Left cardiac atrium (tissue), 4 donors: ENCODE results near the gene WDR4. TPM values are rescaled to one million over a fixed set of nuclear protein-coding genes. Genes with fewer than 3 reads are reported as not detected.
"Not testable (repeated sequence)": the region's sequence is repeated elsewhere in the genome, so short reads cannot be mapped to it uniquely, and the experiment has no call there.

Experiments
- ATAC-seq, 2 donors: fragments of 200-7000 bp; cut with Tn5 transposase; one replicate each; pipeline ENCODE4 v1.9.1; 2020; ENCODE audit warnings: mild to moderate bottlenecking in 2 of 2, moderate library complexity in 2 of 2
- DNase-seq: peaks from one replicate; pipeline ENCODE4 v3.0.0-alpha.2; 2020
- intact Hi-C, 2 donors: fragments of 100-400 bp; cut with DNase I; formaldehyde crosslinking; loops; one replicate each; pipeline versions ENCODE4 v1.14.1 to v1.15.1; 2022 to 2023
- total RNA-seq, 2 donors: library from RNA; stranded (reverse); fragmentation: NEBNext Ultra II Directional; extraction: Animal tissue kit (Norgen Biotek cat#: 25700); gene quantifications; one replicate each; pipeline ENCODE4 v1.2.1, GENCODE V29; 2021
- donor health status: DM: no; HTN: yes; CAD: no.
- donor health status: DM: no; HTN: yes; CAD: no; lungs with severe emphysema.
- donor health status: DM: yes; HTN: yes; CAD: no.
- donor health status: Dilated cardiomyopathy.

WDR4 gene
- total RNA-seq, 2 donors from 2014 or later: 6.5 to 9.9 TPM

DNA sequence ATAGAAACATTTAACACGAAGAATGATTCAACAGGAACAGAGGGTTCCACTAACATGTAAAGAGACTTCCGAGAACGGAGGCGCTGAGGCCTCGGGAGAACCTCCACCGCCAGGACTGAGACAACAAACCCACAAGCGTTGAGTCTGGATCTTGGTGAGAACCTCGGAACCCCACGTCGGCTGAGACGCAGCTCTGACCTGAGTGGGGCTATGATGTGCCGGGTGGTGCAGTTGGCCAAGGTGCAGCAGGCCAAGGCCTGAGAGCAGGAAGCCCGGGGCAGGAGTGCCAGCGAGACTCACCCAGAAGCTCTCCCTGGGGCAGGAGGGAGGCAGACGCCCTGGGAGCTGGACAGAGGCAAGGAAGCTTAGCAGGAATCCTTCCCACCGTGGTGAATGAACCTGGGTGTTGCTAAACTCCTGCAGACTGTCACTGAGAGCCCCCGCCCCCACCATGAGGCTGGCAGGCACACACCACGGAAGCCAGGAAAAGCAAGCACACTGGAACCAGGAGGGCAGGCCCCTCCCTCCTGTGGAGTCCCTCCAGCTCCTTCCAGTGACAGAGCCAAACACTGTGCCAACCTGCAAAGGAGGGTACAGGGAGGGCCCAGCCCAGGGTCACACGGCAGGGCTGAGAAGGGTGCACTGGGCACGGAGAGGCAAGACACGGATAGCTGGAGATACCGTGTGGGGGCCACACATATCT, 34.8 kb downstream of the WDR4 start:
- intact Hi-C loops: no loop called here
- DNase-seq: no peak
- peak; percentile 78 to 89 for ATAC-seq

DNA sequence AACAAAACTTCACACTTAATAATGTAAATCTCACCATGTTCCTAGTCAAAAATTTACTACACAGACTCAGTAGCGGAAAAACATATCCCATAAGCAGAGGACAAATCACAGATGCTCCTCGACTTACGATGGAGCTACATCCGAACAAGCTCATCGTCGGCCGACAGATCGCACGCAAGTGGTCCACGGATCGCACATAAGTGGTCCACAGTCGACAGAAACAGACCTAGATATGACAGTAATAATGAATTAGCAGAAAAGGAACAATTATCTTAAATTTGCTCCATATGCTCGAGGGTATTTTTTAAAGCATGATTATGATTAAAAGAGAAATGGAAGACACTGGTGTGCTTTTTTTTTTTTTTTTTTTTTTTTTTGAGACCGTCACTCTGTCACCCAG, 36.3 kb downstream of the WDR4 start:
- intact Hi-C loops: no loop called here
- DNase-seq: no peak
- ATAC-seq: no peak

- intact Hi-C loops, ATAC-seq, DNase-seq: not testable (repeated sequence)
Measured at GRCh38 chr21:42841916-42842655, 37.3 kb downstream of the WDR4 start.

DNA sequence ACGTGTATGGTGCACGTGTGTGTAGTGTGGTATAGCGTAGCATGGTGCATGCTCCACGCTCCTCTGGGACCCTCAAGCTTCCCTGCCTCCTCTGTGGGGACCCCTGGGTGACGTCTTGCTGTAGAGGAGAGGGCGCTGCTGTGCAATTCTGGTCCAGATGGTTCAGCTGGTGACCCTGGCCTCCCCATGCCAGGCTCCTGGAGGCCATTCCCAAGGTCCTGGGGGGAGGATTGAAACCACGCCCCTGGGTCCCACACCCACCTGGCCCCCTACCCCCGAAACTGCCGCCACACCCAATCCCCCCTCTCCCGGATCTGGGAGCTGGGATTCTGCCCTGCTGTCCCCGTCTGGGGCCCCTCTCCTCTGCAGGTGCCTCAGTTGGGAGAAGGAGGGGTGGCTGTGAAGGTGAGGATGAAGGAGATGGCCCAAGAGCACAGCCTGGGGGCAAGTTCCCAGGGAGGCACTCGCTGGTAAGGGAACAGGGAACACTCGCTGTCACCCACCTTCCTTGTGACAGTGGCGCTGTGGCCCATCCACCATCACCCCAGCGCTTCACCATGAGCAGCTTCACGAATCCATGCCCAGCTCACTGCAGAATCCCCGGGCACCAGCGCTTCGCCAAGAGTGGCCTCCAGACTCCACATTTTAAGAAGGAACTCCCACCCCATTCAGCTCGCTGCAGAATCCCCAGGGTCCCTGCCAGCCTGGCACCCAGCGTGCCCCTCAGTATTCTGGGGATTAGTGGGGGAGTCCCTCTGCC, 38.0 kb downstream of the WDR4 start:
- intact Hi-C loops: no loop called here
- no peak for ATAC-seq
- no peak for DNase-seq

- intact Hi-C loops: no loop called here
- no peak for ATAC-seq
- DNase-seq: no peak
Measured at GRCh38 chr21:42840411-42841155, 38.8 kb downstream of the WDR4 start.

- DNase-seq (no peak), ATAC-seq (no peak)
- intact Hi-C loops: no loop called here
Measured at GRCh38 chr21:42839271-42840231, 39.8 kb downstream of the WDR4 start.

GRCh38 chr21:42838212-42838690, 41.1 kb downstream of the WDR4 start:
- DNase-seq, intact Hi-C loops, ATAC-seq: not testable (repeated sequence)

DNA sequence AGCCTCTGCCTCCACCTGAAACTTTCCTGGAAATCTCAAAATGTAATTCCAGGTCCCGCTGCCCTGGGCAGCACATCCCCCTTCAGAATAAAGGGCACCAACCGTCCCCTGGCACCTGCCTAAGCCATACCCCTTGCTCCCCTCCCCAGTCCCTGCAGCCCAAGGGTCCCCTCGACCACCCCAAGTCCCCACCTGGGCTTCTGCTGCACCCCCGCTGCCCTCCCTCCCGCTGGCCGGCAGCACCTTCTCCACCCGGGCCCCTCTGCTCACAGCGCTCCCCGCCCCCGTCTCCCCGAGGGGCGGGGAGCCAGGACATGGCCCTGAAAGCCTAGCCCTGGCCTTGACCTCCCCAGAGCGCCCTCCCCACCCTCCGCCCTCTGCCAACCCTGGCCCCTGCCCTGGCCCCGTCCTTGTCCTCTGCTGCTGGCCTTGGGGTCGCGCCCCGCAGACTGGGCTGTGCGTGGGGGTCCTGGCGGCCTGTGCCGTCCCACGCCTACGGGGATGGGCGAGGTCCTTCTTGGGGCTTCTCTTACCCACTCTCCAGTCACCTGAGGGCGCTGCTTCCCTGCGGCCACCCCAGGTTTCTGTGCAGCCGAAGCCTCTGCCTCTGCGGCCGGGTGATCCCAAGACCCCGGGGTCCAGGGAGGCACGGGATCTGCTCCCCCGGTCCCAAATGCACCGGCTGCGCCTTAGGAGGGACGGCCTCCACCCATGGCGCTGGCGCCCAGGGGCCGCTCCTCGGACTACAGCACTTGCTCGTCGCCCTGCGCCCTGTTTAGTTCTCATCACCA, 41.7 kb downstream of the WDR4 start:
- ATAC-seq: no peak
- no peak for DNase-seq
- intact Hi-C loops: no loop called here

- DNase-seq (no peak), ATAC-seq (no peak)
- intact Hi-C loops: no loop called here
Measured at GRCh38 chr21:42836767-42837301, 42.5 kb downstream of the WDR4 start.

DNA sequence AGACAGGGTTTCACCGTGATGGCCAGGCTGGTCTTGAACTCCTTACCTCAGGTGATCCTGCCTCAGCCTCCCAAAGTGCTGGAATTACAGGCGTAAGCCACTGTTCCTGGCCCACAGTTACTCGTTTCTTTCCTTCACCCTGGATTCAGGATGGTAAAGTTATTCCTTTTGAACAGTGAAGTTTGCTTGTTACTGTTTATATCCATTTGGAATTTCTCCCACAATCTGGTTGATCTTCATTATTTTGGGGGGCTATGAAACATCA, 43.0 kb downstream of the WDR4 start:
- DNase-seq (no peak), ATAC-seq (no peak)
- intact Hi-C loops: no loop called here

GRCh38 chr21:42835611-42836401, 43.5 kb downstream of the WDR4 start:
- ATAC-seq (no peak), DNase-seq (no peak)
- intact Hi-C loops: no loop called here

GRCh38 chr21:42835211-42835610, 44.1 kb downstream of the WDR4 start:
- DNase-seq: no peak
- intact Hi-C loops: no loop called here
- no peak for ATAC-seq

DNA sequence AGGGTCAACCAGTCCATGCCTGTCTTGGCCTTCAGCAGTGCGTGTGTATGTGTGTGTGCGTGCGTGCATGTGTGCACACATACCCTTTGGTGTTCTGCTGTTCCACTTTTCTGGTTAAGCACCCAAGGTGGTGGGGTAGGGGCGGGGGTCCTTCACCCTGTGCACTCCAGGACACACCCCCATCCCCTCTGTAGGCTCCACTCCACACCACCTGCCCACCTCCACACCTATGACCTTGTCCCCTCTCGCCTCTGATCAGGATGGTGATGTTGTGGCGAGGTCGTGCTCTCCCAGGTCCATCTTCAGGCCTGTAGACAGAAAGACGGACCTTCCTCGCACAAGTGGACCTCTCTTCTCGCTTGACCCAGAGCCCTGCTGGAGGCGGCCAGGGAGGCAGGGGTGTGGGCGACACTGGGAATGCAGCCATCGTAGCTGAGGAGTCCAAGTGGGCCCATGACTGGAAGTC, 44.6 kb downstream of the WDR4 start:
- DNase-seq (no peak), ATAC-seq (peak in 1 of 2 donors; percentile 4)
- intact Hi-C loops: no loop called here

- DNase-seq: no peak
- ATAC-seq: peak in 1 of 2 donors; percentile 4
- intact Hi-C loops: no loop called here
Measured at GRCh38 chr21:42833859-42834725, 45.2 kb downstream of the WDR4 start.

GRCh38 chr21:42833439-42833815, 45.9 kb downstream of the WDR4 start:
- no peak for ATAC-seq
- DNase-seq: no peak
- intact Hi-C loops: no loop called here

- DNase-seq, ATAC-seq, intact Hi-C loops: not testable (repeated sequence)
Measured at GRCh38 chr21:42832321-42832630, 47.1 kb downstream of the WDR4 start.
